K562 (cell line): ENCODE results near the gene HCST.

Experiments
- BRCA1 ChIP-seq, 2 experiments: fragments of 450-650 bp in 1 of 2; sonication (generic) in 1 of 2; formaldehyde crosslinking in 1 of 2; IDR thresholded peaks; 2 replicates each; pipeline versions ENCODE4 v1.5.0 to v1.6.1; 2017 to 2020; ENCODE audit warnings: mild to moderate bottlenecking in 1 of 2, missing genetic modification reagents in 1 of 2
- CHD2 ChIP-seq: IDR thresholded peaks from 2 replicates; pipeline ENCODE4 v1.6.1; 2011; ENCODE audit warnings: low read depth, low read length
- CREB1 ChIP-seq, 2 experiments: sonication (generic) in 1 of 2; formaldehyde crosslinking in 1 of 2; IDR thresholded peaks; 2 replicates each; pipeline versions ENCODE4 v1.6.1 to v1.8.0; 2012 to 2022; ENCODE audit warnings: inconsistent platforms in 1 of 2, mild to moderate bottlenecking in 1 of 2, missing genetic modification reagents in 1 of 2, moderate library complexity in 1 of 2
- HNRNPUL1 ChIP-seq: fragments of 200-400 bp; formaldehyde crosslinking; IDR thresholded peaks from 2 replicates; pipeline ENCODE4 v1.6.1; 2017; ENCODE audit warnings: low read length
- MEF2D ChIP-seq: conservative IDR thresholded peaks from 2 replicates; pipeline ENCODE4 v1.6.1; 2016; ENCODE audit warnings: low read depth, missing genetic modification characterization, missing compliant biosample characterization
- MYNN ChIP-seq, 2 experiments: sonication (generic); formaldehyde crosslinking in 1 of 2; IDR thresholded peaks; 2 replicates each; pipeline versions ENCODE4 v1.5.0 to v1.6.1; 2016 to 2020; ENCODE audit warnings: antibody characterized with exemption in 1 of 2, missing genetic modification reagents in 1 of 2
- RBM22 ChIP-seq: fragments of 200-400 bp; formaldehyde crosslinking; IDR thresholded peaks from 2 replicates; pipeline ENCODE4 v1.6.1; 2018; ENCODE audit warnings: low read length, low read depth; ENCODE audit not compliant: poor library complexity, severe bottlenecking
- SRF ChIP-seq, 2 experiments: fragments of 250-450, 450-650 bp in 1 of 2; sonication (Bioruptor Pico) in 1 of 2; sonication (generic) in 1 of 2; formaldehyde crosslinking; IDR thresholded peaks; 2 replicates each; pipeline versions ENCODE4 v1.5.0 to v1.5.1; 2020 to 2022; ENCODE audit warnings: mild to moderate bottlenecking in 1 of 2, missing genetic modification reagents in 1 of 2
- TAF1 ChIP-seq: IDR thresholded peaks from 2 replicates; pipeline ENCODE4 v1.6.1; 2011; ENCODE audit warnings: mild to moderate bottlenecking, low read length, moderate library complexity; ENCODE audit not compliant: insufficient read depth, control insufficient read depth, severe bottlenecking; ENCODE audit errors: extremely low read depth
- TEAD1 ChIP-seq, 2 experiments: fragments of 450-650 bp in 1 of 2; sonication (generic) in 1 of 2; formaldehyde crosslinking; IDR thresholded peaks; 2 replicates each; pipeline versions ENCODE4 v1.4.0 to v1.8.0; 2020 to 2022; ENCODE audit warnings: mild to moderate bottlenecking in 2 of 2, missing genetic modification reagents in 1 of 2
- TF ChIP-seq, protein P1 (sequence below), 3 experiments: IDR thresholded peaks in 2 of 3; conservative IDR thresholded peaks in 1 of 3; 2 replicates each; pipeline ENCODE4 v1.5.1; 2011 to 2012; ENCODE audit warnings: low read length in 3 of 3, mild to moderate bottlenecking in 3 of 3, control low read depth in 2 of 3, improper control_type of control experiment in 1 of 3, inconsistent platforms in 1 of 3, low read depth in 1 of 3, mixed read lengths in 1 of 3, moderate library complexity in 1 of 3; ENCODE audit not compliant: insufficient read depth in 2 of 3
- TF ChIP-seq, protein P2 (sequence below), 2 experiments: fragments of 450-650 bp in 1 of 2; sonication (generic) in 1 of 2; formaldehyde crosslinking in 1 of 2; IDR thresholded peaks in 1 of 2; conservative IDR thresholded peaks in 1 of 2; 2 replicates each; pipeline versions ENCODE4 v1.6.1 to v1.8.1; 2016 to 2023; ENCODE audit warnings: mild to moderate bottlenecking in 2 of 2, moderate library complexity in 2 of 2, inconsistent platforms in 1 of 2, missing genetic modification reagents in 1 of 2
- TF ChIP-seq, protein P3 (sequence below): fragments of 250-450 bp; sonication (Bioruptor Pico); IDR thresholded peaks from 2 replicates; pipeline ENCODE4 v1.5.0; 2021; ENCODE audit warnings: mild to moderate bottlenecking, moderate library complexity
- TF ChIP-seq, protein P4 (sequence below): fragments of 250-450 bp; sonication (Bioruptor Pico); IDR thresholded peaks from 2 replicates; pipeline ENCODE4 v1.5.0; 2020; ENCODE audit warnings: mild to moderate bottlenecking

DNA sequence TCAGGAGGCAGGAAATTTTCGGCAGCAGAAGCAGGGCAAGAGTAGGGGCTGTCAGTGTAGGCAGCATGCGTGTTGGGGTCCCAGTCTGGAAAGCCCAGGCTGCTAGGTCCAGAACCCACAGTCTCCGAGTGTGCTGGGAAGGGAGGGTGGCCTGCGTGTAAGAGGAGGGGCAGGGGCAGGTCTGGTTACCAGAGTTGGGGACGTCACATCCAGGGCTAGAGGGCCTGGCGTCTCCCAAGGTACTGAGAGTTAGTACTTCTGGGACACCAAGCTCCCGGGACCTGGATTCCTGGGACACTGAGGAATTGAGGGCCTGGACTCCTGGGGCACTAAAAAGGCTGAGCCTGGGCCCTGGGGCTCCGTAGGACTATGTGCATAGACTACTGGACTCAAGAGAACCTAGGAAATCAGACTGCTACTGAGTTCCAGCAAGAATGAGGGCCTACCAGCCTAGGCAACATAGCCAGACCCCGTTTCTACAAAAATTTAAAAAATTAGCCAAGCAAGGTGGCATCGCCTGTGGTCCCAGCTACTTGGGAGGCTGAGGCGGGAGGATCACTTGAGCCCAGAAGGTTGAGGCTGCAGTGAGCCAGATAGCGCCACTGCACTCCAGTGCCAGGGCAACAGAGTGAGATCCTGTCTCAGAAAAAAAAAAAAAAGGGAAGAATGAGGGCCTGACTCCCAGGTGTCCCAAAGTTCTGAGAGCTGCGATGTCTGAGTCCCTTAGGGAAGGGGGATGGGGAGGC lies 4.5 kb upstream of the HCST start:
- TF ChIP-seq HNRNPUL1 (no peak), CREB1 (IDR thresholded peaks at IDR 0.05) (no peak), CREB1 (CRISPR knock-in tag; IDR thresholded peaks at IDR 0.05) (no peak), SRF (CRISPR knock-in tag; IDR thresholded peaks at IDR 0.05) (no peak), MEF2D (tag) (no peak), MYNN (IDR thresholded peaks at IDR 0.05) (no peak), MYNN (CRISPR knock-in tag; IDR thresholded peaks at IDR 0.05) (no peak), CHD2 (no peak), RBM22 (no peak), TAF1 (no peak), BRCA1 (IDR thresholded peaks at IDR 0.05) (no peak), BRCA1 (CRISPR knock-in tag; IDR thresholded peaks at IDR 0.05) (no peak), TEAD1 (CRISPR knock-in tag; IDR thresholded peaks at IDR 0.05) (no peak)
- TF ChIP-seq, protein P1, sequence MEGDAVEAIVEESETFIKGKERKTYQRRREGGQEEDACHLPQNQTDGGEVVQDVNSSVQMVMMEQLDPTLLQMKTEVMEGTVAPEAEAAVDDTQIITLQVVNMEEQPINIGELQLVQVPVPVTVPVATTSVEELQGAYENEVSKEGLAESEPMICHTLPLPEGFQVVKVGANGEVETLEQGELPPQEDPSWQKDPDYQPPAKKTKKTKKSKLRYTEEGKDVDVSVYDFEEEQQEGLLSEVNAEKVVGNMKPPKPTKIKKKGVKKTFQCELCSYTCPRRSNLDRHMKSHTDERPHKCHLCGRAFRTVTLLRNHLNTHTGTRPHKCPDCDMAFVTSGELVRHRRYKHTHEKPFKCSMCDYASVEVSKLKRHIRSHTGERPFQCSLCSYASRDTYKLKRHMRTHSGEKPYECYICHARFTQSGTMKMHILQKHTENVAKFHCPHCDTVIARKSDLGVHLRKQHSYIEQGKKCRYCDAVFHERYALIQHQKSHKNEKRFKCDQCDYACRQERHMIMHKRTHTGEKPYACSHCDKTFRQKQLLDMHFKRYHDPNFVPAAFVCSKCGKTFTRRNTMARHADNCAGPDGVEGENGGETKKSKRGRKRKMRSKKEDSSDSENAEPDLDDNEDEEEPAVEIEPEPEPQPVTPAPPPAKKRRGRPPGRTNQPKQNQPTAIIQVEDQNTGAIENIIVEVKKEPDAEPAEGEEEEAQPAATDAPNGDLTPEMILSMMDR (IDR thresholded peaks at IDR 0.05 in 2 of 3, conservative IDR thresholded peaks at IDR 0.05 in 1 of 3; ENCODE audit: insufficient read depth in 2 of 3, low read depth in 1 of 3, low read length in 3 of 3): no peak
- TF ChIP-seq, protein P2, sequence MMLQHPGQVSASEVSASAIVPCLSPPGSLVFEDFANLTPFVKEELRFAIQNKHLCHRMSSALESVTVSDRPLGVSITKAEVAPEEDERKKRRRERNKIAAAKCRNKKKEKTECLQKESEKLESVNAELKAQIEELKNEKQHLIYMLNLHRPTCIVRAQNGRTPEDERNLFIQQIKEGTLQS (IDR thresholded peaks at IDR 0.05): no peak
- TF ChIP-seq, protein P2 (CRISPR knock-in tag; conservative IDR thresholded peaks at IDR 0.05): no peak
- TF ChIP-seq, protein P3, sequence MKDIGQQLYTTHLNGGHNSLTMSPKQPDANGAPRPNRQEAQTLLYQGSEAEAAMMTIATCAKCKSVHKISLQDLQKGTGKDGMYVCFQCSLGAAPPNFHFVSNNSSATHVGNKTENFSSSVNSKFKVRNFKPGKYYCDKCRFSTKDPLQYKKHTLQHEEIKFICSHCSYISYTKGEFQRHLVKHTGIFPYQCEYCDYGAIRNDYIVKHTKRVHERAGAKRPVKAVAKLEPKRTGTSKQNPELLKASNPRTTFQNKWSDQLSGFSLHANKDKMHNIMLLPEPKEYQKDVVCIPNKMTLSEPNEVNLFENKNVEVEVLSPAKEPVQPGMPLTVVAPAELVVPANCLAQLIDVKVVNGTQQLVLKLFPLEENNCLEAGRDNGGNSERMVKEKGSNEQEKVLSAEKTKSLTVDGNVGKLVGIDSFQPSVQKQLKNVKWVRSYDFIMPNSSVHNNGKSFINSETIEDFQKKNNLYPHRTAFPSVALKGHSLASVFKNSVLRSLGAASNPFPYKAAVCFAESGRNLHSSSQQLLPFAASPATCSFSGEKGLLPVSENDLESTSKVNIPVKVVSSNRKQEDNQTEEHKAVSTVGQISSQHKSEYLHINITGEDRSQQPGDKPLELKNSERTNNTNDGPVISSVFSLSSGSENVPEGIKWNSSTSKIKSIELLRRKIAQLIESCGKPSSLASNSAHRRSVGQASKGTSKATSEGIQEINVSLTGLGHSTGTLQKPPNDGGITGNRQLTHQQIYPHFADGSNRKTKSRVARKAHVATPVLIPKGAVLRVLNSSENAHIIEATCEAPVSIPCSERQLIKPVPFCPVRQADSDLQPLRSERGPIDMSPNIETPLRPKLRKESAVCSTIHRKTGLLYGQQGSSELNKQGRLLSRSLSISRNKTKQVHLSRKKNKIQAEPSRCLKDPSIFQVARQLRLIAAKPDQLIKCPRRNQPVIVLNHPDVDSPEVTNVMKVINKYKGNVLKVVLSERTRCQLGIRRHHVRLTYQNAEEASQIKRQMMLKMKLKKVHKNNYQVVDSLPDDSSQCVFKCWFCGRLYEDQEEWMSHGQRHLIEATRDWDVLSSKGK (CRISPR knock-in tag): no peak
- TF ChIP-seq, protein P4, sequence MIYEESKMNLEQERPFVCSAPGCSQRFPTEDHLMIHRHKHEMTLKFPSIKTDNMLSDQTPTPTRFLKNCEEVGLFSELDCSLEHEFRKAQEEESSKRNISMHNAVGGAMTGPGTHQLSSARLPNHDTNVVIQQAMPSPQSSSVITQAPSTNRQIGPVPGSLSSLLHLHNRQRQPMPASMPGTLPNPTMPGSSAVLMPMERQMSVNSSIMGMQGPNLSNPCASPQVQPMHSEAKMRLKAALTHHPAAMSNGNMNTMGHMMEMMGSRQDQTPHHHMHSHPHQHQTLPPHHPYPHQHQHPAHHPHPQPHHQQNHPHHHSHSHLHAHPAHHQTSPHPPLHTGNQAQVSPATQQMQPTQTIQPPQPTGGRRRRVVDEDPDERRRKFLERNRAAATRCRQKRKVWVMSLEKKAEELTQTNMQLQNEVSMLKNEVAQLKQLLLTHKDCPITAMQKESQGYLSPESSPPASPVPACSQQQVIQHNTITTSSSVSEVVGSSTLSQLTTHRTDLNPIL (CRISPR knock-in tag): no peak
